Pancreas (tissue), 10 donors: ENCODE results near the gene MCM7. TPM values are rescaled to one million over a fixed set of nuclear protein-coding genes. Genes with fewer than 3 reads are reported as not detected.

Source experiments
- ATAC-seq, 4 donors: fragments of 200-7000 bp; cut with Tn5 transposase; one replicate each; pipeline versions ENCODE4 v1.8.0 to v1.9.1; 2020; ENCODE audit warnings: mild to moderate bottlenecking in 4 of 4, moderate library complexity in 4 of 4
- DNase-seq, 6 donors: peaks; one replicate each; pipeline ENCODE4 v3.0.0-alpha.2; 2020
- FAIRE-seq: peaks from 2 replicates; lab custom pipeline; 2012; peaks lifted over from hg19 to GRCh38; lab: Jason Lieb, UNC
- H3K27ac ChIP-seq, 4 donors: fragments of 200-600 bp; sonication (generic); 1 replicate in 3 of 4; 2 replicates in 1 of 4; pipeline versions ENCODE4 v1.5.0 to v1.8.0; 2020
- H3K27me3 ChIP-seq, 4 donors: fragments of 200-600 bp; one replicate each; pipeline ENCODE4 v1.8.0; 2021
- H3K36me3 ChIP-seq, 3 donors: fragments of 200-600 bp; sonication (generic) in 1 of 3; one replicate each; pipeline versions ENCODE4 v1.5.0 to v1.8.0; 2020 to 2021
- H3K4me1 ChIP-seq, 3 donors: fragments of 200-600 bp; one replicate each; pipeline ENCODE4 v1.8.0; 2021
- H3K4me3 ChIP-seq, 4 donors: fragments of 200-600 bp; sonication (generic) in 2 of 4; one replicate each; pipeline versions ENCODE4 v1.5.0 to v1.8.0; 2020 to 2021
- H3K9me3 ChIP-seq, 4 donors: fragments of 200-600 bp; one replicate each; pipeline ENCODE4 v1.8.0; 2021
- WGBS, 2 donors: extraction: QIAGEN DNeasy Blood & Tissue Kit; methylation state at CpG; one replicate each; pipeline ENCODE4 v1.1.7; 2013; 5-methylcytosine and 5-hydroxymethylcytosine counted together
- intact Hi-C, 3 donors: fragments of 100-400 bp; cut with DNase I; formaldehyde crosslinking; loops; one replicate each; pipeline versions ENCODE4 v1.11.1 to v1.14.2; 2022
- polyA plus RNA-seq, 2 donors: library from polyadenylated mRNA; stranded (reverse); fragments of 200-250 nt; gene quantifications; one replicate each; pipeline ENCODE4 v1.2.3, GENCODE V29; 2013
- total RNA-seq, 6 donors: library from RNA; stranded (reverse); fragmentation: NEBNext Ultra II Directional in 4 of 6; extraction: Animal tissue kit (Norgen Biotek cat#: 25700) in 4 of 6; gene quantifications; one replicate each; pipeline versions ENCODE4 v1.2.1 to v1.2.4, GENCODE V29; 2021 to 2023
- TF ChIP-seq, protein P1 (sequence below), 4 donors: fragments of 200-600 bp; sonication (generic) in 3 of 4; IDR thresholded peaks; one replicate each; pipeline versions ENCODE4 v1.5.0 to v1.8.0; 2021; ENCODE audit warnings: antibody characterized with exemption in 4 of 4
- donor health status: healthy with polysubstance abuse.
- donor health status: DM: no; HTN: no; CAD: no; lungs with moderate emphysema.
- donor health status: DM: no; HTN: no; CAD: no.
- donor health status: control.
- donor health status: control.
- donor health status: Bipolar disorder and iron deficiency.
- donor health status: DM: yes; HTN: yes; CAD: no.
- donor health status: DM: no; HTN: no; CAD: no.
- donor health status: DM: no; HTN: no; CAD: no.
- donor health status: DM: yes; HTN: yes; CAD: no.

MCM7 gene
- total and polyA plus RNA-seq, 8 donors: 21.7 to 77.0 (median 27.4) TPM

DNA sequence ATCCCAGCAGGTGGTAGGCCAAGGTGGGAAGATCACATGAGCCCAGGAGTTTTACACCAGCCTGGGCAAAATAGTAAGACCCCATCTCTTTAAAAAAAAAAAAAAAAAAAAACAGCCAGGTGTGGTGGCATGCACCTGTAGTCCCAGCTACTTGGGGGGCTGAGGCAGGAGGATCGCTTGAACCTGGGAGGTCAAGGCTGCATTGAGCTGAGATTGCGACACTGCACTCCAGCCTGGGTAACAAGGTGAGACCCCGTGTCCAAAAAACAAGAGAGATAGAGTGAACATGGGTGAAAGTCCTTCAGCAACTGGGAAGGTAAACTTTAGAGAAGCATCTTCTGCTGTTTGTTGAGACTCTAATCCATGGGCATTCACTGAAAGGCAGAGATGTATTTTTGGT, 41.3 kb upstream of the MCM7 start:
- Histone ChIP-seq H3K27ac (no peak overlapping the region), H3K36me3 (no peaks in the 10 kb centered on the region), H3K4me3 (no peak overlapping the region), H3K9me3 (no peaks in the 10 kb centered on the region), H3K4me1 (no peaks in the 10 kb centered on the region), H3K27me3 (no peaks in the 10 kb centered on the region)
- DNase-seq (no peak), ATAC-seq (no peak), FAIRE-seq (no peak)
- TF ChIP-seq, protein P1, sequence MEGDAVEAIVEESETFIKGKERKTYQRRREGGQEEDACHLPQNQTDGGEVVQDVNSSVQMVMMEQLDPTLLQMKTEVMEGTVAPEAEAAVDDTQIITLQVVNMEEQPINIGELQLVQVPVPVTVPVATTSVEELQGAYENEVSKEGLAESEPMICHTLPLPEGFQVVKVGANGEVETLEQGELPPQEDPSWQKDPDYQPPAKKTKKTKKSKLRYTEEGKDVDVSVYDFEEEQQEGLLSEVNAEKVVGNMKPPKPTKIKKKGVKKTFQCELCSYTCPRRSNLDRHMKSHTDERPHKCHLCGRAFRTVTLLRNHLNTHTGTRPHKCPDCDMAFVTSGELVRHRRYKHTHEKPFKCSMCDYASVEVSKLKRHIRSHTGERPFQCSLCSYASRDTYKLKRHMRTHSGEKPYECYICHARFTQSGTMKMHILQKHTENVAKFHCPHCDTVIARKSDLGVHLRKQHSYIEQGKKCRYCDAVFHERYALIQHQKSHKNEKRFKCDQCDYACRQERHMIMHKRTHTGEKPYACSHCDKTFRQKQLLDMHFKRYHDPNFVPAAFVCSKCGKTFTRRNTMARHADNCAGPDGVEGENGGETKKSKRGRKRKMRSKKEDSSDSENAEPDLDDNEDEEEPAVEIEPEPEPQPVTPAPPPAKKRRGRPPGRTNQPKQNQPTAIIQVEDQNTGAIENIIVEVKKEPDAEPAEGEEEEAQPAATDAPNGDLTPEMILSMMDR (IDR thresholded peaks at IDR 0.05): no peak
- WGBS, 2 donors: 86 to 89% methylated on average over 3 of the region's 3 CpGs
- intact Hi-C loops: loop anchor here in 1 of 3 donors (10.0 kb wide), 1 partner anchor 72 kb away; the partner anchor contains the start of gene PVRIG

DNA sequence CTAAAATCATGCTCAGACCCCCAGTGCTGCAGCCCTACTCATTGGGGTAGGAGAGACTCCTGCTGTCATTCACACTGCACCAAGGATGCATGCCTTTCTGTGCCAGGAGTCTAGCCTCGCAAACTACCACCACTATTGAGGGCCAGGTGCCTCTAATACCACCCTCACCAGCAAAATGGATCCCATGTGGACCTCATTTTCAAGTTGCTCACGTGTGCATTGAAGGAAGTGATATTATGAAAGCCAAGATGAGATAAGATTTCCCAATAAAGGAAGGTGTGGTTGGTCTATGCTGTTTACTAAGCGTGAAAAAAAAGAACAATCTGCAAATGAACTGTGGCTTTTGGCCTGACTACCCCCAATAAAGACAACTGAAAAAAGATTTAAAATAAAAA, 40.4 kb upstream of the MCM7 start:
- H3K4me3 ChIP-seq: no peak overlapping the region
- no peak overlapping the region for H3K27ac ChIP-seq
- no peak for FAIRE-seq
- no peak for DNase-seq
- WGBS, 2 donors: 68 to 70% methylated on average over 3 of the region's 3 CpGs
- H3K36me3 ChIP-seq: no peaks in the 10 kb centered on the region
- no peaks in the 10 kb centered on the region for H3K27me3 ChIP-seq
- H3K4me1 ChIP-seq: no peaks in the 10 kb centered on the region
- TF ChIP-seq, protein P1 (IDR thresholded peaks at IDR 0.05): no peak
- no peak for ATAC-seq
- H3K9me3 ChIP-seq: no peaks in the 10 kb centered on the region
- intact Hi-C loops: loop anchor here in 1 of 3 donors (10.0 kb wide), 1 partner anchor 73 kb away; the partner anchor contains the start of gene PVRIG

DNA sequence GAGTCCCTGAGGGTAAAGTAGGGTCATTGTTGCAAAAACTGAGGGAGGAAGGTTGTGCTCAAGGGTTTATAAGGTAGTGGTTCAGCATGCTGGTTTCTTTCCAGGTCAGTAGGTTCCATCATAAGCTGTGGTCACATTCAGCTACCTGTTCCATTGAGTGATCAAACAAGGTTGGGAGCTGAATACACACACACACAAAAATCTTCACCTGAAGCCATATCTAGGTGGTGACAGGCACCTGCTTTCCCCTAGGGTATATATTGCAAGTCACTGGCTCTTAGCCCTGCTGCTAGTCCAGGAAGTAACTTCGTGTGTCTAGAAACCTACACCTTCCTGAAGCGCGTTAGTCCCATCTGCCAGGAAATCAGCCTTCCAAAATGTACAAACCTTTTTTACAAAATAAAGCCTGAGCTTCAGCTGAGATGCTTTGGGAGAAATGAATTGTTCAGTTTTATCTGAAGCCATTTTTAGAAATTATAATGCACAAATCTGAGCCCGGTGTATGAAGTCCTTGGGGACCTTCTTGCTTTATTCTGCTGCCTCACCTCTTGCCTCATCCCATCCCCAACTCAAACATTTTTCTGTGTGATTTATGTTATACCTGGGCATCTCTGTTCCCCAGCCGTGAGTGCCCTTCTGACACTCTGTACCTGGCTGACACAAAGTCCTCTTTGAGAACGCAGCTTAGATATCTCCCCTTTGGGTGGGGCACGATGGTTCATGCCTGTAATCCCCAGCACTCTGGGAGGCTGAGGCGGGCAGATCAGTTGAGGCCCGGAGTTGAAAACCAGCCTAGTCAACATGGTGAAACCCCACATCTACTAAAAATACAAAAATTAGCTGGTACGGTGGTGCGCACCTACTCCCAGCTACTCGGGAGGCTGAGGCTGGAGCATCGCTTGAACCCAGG, 36.9 kb upstream of the MCM7 start:
- FAIRE-seq (no peak), ATAC-seq (peak in 1 of 4 donors; percentile 17), DNase-seq (no peak)
- H3K36me3 ChIP-seq: no peaks in the 10 kb centered on the region
- H3K4me1 ChIP-seq: no peaks in the 10 kb centered on the region
- H3K9me3 ChIP-seq: no peaks in the 10 kb centered on the region
- no peak overlapping the region for H3K27ac ChIP-seq
- no peaks in the 10 kb centered on the region for H3K27me3 ChIP-seq
- H3K4me3 ChIP-seq: no peak overlapping the region
- 82 to 85% methylated on average over 13 of the region's 13 CpGs for WGBS, 2 donors
- TF ChIP-seq, protein P1 (IDR thresholded peaks at IDR 0.05): no peak
- intact Hi-C loops: loop anchor here in 1 of 3 donors (10.0 kb wide), 1 partner anchor 77 kb away; the partner anchor contains the start of gene PVRIG

DNA sequence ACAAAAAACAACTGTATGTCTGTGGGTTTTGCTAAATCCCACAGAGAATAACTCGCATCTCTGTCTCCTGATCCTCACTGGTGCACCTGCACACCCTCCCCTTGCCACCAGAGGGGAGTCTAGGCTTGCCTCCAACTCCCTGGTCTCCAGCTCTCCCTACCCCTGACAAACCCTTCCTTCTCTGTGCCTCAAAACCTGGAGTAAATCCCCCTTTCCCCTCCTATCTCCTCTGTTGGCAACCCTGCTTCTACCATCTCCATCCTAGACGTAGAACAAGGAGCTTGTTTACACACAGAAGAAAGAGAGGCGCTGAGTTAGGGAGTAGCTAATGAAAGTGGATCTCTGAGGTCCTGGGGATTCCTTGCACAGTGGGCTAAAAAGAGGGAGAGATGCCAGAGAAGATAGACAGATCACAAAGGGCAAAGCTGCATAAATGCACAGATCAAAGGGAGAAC, 31.5 kb upstream of the MCM7 start:
- H3K27me3 ChIP-seq: no peaks in the 10 kb centered on the region
- DNase-seq: peak in 5 of 6 donors; percentile 50 to 70 (median 64)
- peak; percentile 69 to 84 (median 81) for ATAC-seq
- no peaks in the 10 kb centered on the region for H3K9me3 ChIP-seq
- 14 to 19% methylated on average over 3 of the region's 3 CpGs for WGBS, 2 donors
- intact Hi-C loops: loop anchor here in 1 of 3 donors (10.0 kb wide), 1 partner anchor 82 kb away; the partner anchor contains the start of gene PVRIG
- no peak overlapping the region for H3K27ac ChIP-seq
- no peaks in the 10 kb centered on the region for H3K36me3 ChIP-seq
- TF ChIP-seq, protein P1 (IDR thresholded peaks at IDR 0.05): peak; percentile 42 to 83 (median 74)
- no peak for FAIRE-seq
- peak overlapping the region in 1 of 4 donors; percentile 1 for H3K4me3 ChIP-seq
- H3K4me1 ChIP-seq: peaks cover 0 to 9% (median 0%) of the 10 kb centered on the region in 3 donors
